B cell (primary cell): Measurements from ENCODE around the gene C1orf105. TPM values are rescaled to one million over a fixed set of nuclear protein-coding genes. Genes with fewer than 3 reads are reported as not detected.
A peak's percentile ranks its signal among the peaks of the same experiment; 100 is the strongest.

Source experiments
- ATAC-seq: fragments of 200-7000 bp; cut with Tn5 transposase; one replicate; pipeline ENCODE4 v1.10.0; 2021; ENCODE audit warnings: low read depth, mild to moderate bottlenecking, moderate number of reproducible peaks, moderate library complexity
- CTCF ChIA-PET: fragments of 350-600 bp; sonication (Branson Sonifier 250); formaldehyde crosslinking; loops from one replicate; lab custom pipeline; 2021; ENCODE audit warnings: antibody characterized with exemption, inconsistent platforms; lab: Charles Lee
- POLR2A ChIA-PET: fragments of 350-600 bp; sonication (Branson Sonifier 250); formaldehyde crosslinking; loops from one replicate; lab custom pipeline; 2021; ENCODE audit warnings: antibody characterized with exemption; lab: Charles Lee
- DNase-seq: peaks from one replicate; pipeline ENCODE4 v3.0.0; 2013
- H2AFZ ChIP-seq: 2 replicates; pipeline ENCODE4 v1.6.1; 2012; ENCODE audit warnings: mild to moderate bottlenecking, low read depth, low read length; ENCODE audit not compliant: insufficient read depth, poor library complexity, severe bottlenecking
- H3K27ac ChIP-seq, 2 donors: 1 replicate in 1 of 2; 2 replicates in 1 of 2; pipeline ENCODE4 v1.5.1; 2012 to 2013; ENCODE audit warnings: low read length in 2 of 2, mild to moderate bottlenecking in 2 of 2, moderate library complexity in 1 of 2
- H3K27me3 ChIP-seq, 4 experiments: fragments of 200-600 bp in 1 of 4; sonication (generic) in 1 of 4; replicated peaks in 1 of 4; 1 replicate in 2 of 4; 2 replicates in 2 of 4; pipeline versions ENCODE4 v1.6.1 to v1.7.0; 2013 to 2016; ENCODE audit warnings: low read length in 3 of 4, mild to moderate bottlenecking in 2 of 4, mixed read lengths in 1 of 4, moderate library complexity in 1 of 4; ENCODE audit not compliant: insufficient read depth in 4 of 4, control insufficient read depth in 3 of 4; ENCODE audit errors: control extremely low read depth in 1 of 4
- H3K36me3 ChIP-seq, 2 experiments: replicated peaks in 1 of 2; 1 replicate in 1 of 2; 2 replicates in 1 of 2; pipeline versions ENCODE4 v1.6.1 to v1.7.1; 2013; ENCODE audit warnings: low read length in 1 of 2; ENCODE audit not compliant: insufficient read depth in 2 of 2, control insufficient read depth in 1 of 2; ENCODE audit errors: control extremely low read depth in 1 of 2, extremely low read depth in 1 of 2
- H3K4me1 ChIP-seq, 2 donors: fragments of 200-600 bp in 1 of 2; sonication (generic) in 1 of 2; 1 replicate in 1 of 2; 2 replicates in 1 of 2; pipeline versions ENCODE4 v1.5.1 to v1.6.1; 2013 to 2017; ENCODE audit warnings: low read length in 2 of 2; ENCODE audit not compliant: control insufficient read depth in 2 of 2, insufficient read depth in 2 of 2
- H3K4me2 ChIP-seq: replicated peaks from 2 replicates; pipeline ENCODE3; 2012; ENCODE audit warnings: mild to moderate bottlenecking, low read depth, low read length; ENCODE audit not compliant: poor library complexity, severe bottlenecking
- H3K4me3 ChIP-seq, 5 experiments: fragments of 200-600 bp in 1 of 5; sonication (generic) in 1 of 5; 1 replicate in 3 of 5; 2 replicates in 2 of 5; pipeline versions ENCODE4 v1.5.1 to v1.7.0; 2011 to 2016; ENCODE audit warnings: low read length in 4 of 5, mild to moderate bottlenecking in 4 of 5, low read depth in 2 of 5, control low read depth in 1 of 5, moderate library complexity in 1 of 5; ENCODE audit not compliant: insufficient read depth in 1 of 5; ENCODE audit errors: control extremely low read depth in 1 of 5, extremely low read depth in 1 of 5
- H3K79me2 ChIP-seq: fragments of 200-600 bp; sonication (generic); one replicate; pipeline ENCODE4 v1.6.0; 2016; ENCODE audit warnings: low read length; ENCODE audit not compliant: control insufficient read depth, insufficient read depth
- H3K9ac ChIP-seq: fragments of 200-600 bp; sonication (generic); 2 replicates; pipeline ENCODE4 v1.6.1; 2017; ENCODE audit warnings: mild to moderate bottlenecking, low read length, moderate library complexity
- H3K9me3 ChIP-seq, 3 donors: one replicate each; pipeline versions ENCODE4 v1.6.1 to v1.7.1; 2013; ENCODE audit warnings: low read length in 2 of 3; ENCODE audit not compliant: control insufficient read depth in 2 of 3, insufficient read depth in 1 of 3; ENCODE audit errors: control extremely low read depth in 1 of 3
- H4K20me1 ChIP-seq: 2 replicates; pipeline ENCODE4 v1.6.0; 2012; ENCODE audit warnings: mild to moderate bottlenecking, low read length; ENCODE audit not compliant: insufficient read depth, control insufficient read depth, poor library complexity, severe bottlenecking
- H3K27ac Mint-ChIP-seq: one replicate; pipeline ENCODE4 v1.8.0; 2021; ENCODE audit warnings: mixed read lengths
- H3K27me3 Mint-ChIP-seq: one replicate; pipeline ENCODE4 v1.8.0; 2021; ENCODE audit warnings: mixed read lengths
- H3K4me1 Mint-ChIP-seq: one replicate; pipeline ENCODE4 v1.8.0; 2021; ENCODE audit warnings: mixed read lengths
- H3K4me3 Mint-ChIP-seq: one replicate; pipeline ENCODE4 v1.8.0; 2021; ENCODE audit warnings: mixed read lengths
- H3K9me3 Mint-ChIP-seq: one replicate; pipeline ENCODE4 v1.8.0; 2022; ENCODE audit warnings: mixed read lengths; ENCODE audit not compliant: insufficient read depth
- EZH2 ChIP-seq: IDR thresholded peaks from 2 replicates; pipeline ENCODE4 v1.6.1; 2012; ENCODE audit warnings: borderline replicate concordance, low read depth, mild to moderate bottlenecking, moderate library complexity, low read length; ENCODE audit not compliant: insufficient read depth, poor library complexity, severe bottlenecking
- WGBS: methylation state at CpG from one replicate; pipeline ENCODE4 v1.1.5; 2013; ENCODE audit warnings: missing lambda C conversion rate; ENCODE audit not compliant: insufficient coverage; 5-methylcytosine and 5-hydroxymethylcytosine counted together
- intact Hi-C: fragments of 100-400 bp; cut with micrococcal nuclease; formaldehyde crosslinking; loops from one replicate; pipeline ENCODE4 v1.10.0; 2022
- polyA plus RNA-seq: library from polyadenylated mRNA; depleted of rRNA; stranded (reverse); fragments of >200 nt; gene quantifications from 2 replicates; pipeline ENCODE4 v1.2.3, GENCODE V29; 2012
- total RNA-seq, 2 donors: library from RNA; stranded (reverse); fragments of 120-200 nt in 1 of 2; gene quantifications; 1 replicate in 1 of 2; 2 replicates in 1 of 2; pipeline versions ENCODE4 v1.2.3 to v1.2.4, GENCODE V29; 2013 to 2022
- TF ChIP-seq, protein P1 (sequence below): fragments of 200-600 bp; IDR thresholded peaks from one replicate; pipeline ENCODE4 v1.8.0; 2022; ENCODE audit warnings: antibody characterized with exemption, mild to moderate bottlenecking

C1orf105 gene
- total and polyA plus RNA-seq, 2 donors (not counting 1 experiment from before 2014, with no cell fraction given) = not detected

DNA sequence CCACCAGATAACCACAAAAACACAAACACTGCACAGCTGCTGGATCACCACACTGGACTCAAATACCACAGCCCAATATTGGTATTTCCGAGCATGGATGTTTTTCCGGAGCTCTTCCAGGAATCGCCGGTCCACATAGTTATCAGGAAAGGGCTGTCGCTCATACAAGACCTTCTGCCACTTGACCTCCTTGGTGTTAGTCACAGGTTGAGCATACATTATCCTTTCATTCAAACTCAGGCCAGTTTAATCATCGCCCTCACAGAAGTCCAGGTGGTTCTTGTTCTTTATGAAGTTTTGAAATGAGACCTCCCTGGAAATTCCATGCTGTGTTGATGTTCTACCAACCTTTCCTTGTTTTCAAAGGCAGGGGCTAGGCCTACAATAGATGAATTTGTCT is 21.9 kb downstream of the C1orf105 start:
- ChIA-PET POLR2A (no interaction called here), CTCF (interaction anchor here (0.7 to 3.3 kb wide), 7 partner anchors 13 to 601 kb away, joined by 3 to 39 read pairs (median 3); partner anchors contain the start of gene DNM3)
- no peak overlapping the region for H3K9ac ChIP-seq
- H4K20me1 ChIP-seq = peaks cover 4% of the 10 kb centered on the region
- DNase-seq (no peak), ATAC-seq (no peak)
- Mint-ChIP-seq H3K27ac (no peak overlapping the region), H3K9me3 (no peaks in the 10 kb centered on the region), H3K27me3 (no peaks in the 10 kb centered on the region), H3K4me1 (peaks cover 37% of the 10 kb centered on the region), H3K4me3 (peak overlapping the region; percentile 96)
- no peak overlapping the region for H2AFZ ChIP-seq
- TF ChIP-seq EZH2 = no peak
- TF ChIP-seq, protein P1, sequence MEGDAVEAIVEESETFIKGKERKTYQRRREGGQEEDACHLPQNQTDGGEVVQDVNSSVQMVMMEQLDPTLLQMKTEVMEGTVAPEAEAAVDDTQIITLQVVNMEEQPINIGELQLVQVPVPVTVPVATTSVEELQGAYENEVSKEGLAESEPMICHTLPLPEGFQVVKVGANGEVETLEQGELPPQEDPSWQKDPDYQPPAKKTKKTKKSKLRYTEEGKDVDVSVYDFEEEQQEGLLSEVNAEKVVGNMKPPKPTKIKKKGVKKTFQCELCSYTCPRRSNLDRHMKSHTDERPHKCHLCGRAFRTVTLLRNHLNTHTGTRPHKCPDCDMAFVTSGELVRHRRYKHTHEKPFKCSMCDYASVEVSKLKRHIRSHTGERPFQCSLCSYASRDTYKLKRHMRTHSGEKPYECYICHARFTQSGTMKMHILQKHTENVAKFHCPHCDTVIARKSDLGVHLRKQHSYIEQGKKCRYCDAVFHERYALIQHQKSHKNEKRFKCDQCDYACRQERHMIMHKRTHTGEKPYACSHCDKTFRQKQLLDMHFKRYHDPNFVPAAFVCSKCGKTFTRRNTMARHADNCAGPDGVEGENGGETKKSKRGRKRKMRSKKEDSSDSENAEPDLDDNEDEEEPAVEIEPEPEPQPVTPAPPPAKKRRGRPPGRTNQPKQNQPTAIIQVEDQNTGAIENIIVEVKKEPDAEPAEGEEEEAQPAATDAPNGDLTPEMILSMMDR = no peak
- peak overlapping the region; percentile 81 for H3K4me2 ChIP-seq
- peak overlapping the region in 1 of 2 donors; percentile 86 for H3K27ac ChIP-seq
- intact Hi-C loops = loop anchor here (5.0 kb wide), 3 partner anchors 255 to 700 kb away; partner anchors contain the start of genes METTL13 and VAMP4
- no peaks in the 10 kb centered on the region for H3K27me3 ChIP-seq
- no peaks in the 10 kb centered on the region for H3K9me3 ChIP-seq
- 98% methylated on average over 6 of the region's 6 CpGs for WGBS
- H3K79me2 ChIP-seq = peaks cover 21% of the 10 kb centered on the region
- peaks cover 1 to 3% of the 10 kb centered on the region in 2 experiments for H3K36me3 ChIP-seq
- H3K4me3 ChIP-seq = no peak overlapping the region
- peaks cover 11 to 16% of the 10 kb centered on the region in 2 donors for H3K4me1 ChIP-seq

DNA sequence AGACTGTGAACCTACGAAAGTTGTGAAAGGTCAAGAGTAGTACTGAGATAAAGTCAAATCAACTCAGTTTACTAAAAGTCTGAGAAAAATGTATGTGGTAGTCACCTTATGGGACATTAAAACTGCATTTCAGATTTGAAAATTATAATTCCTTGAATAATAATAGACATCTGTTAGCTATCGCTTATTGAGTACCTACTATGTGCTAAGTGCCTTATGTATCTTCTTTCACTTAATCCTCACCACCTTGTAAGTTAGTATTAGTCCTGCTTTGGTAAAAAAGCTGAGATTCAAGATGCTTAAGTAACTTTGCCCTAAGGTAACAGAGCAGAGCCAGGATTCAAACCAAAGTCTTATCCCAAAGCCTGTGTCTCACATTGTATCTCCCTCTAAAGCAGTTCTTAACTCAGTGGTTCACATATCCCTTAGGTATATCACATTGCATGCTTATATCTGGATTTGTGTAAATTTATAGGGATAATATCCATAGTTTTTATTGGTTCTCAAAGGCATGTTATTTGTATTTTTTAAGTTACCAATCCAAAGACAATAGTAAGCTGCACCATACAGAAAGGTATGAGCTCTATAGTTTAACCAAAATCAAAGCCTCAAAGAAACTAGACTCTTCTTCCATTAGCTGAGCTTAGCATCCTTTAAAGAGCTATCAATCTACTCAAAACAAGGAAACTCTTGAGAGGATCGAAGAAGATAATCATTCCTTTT is 22.5 kb downstream of the C1orf105 start:
- Mint-ChIP-seq H3K27me3 (no peaks in the 10 kb centered on the region), H3K4me3 (peak overlapping the region; percentile 96), H3K27ac (peak overlapping the region; percentile 90), H3K9me3 (no peaks in the 10 kb centered on the region), H3K4me1 (peaks cover 37% of the 10 kb centered on the region)
- no CpG with 5 or more reads among the region's 3 CpGs for WGBS
- Histone ChIP-seq H4K20me1 (peaks cover 4% of the 10 kb centered on the region), H2AFZ (peak overlapping the region; percentile 87), H3K4me1 (peaks cover 11 to 16% of the 10 kb centered on the region in 2 donors), H3K79me2 (peaks cover 17% of the 10 kb centered on the region), H3K36me3 (peaks cover 1 to 3% of the 10 kb centered on the region in 2 experiments), H3K27ac (peak overlapping the region in 1 of 2 donors; percentile 86), H3K4me2 (peak overlapping the region; percentile 81), H3K9me3 (no peaks in the 10 kb centered on the region), H3K9ac (peak overlapping the region; percentile 93), H3K4me3 (peak overlapping the region; percentile 68 to 95 (median 93)), H3K27me3 (no peaks in the 10 kb centered on the region)
- CTCF ChIA-PET = interaction anchor here (0.7 to 3.3 kb wide), 15 partner anchors 11 to 601 kb away, joined by 3 to 39 read pairs (median 4); partner anchors contain the start of gene DNM3
- intact Hi-C loops = loop anchor here (5.0 kb wide), 3 partner anchors 256 to 701 kb away; partner anchors contain the start of genes METTL13 and VAMP4
- TF ChIP-seq EZH2 = no peak
- TF ChIP-seq, protein P1 = no peak
- POLR2A ChIA-PET = interaction anchor here (0.5 kb wide), 1 partner anchor 97 kb away, joined by 4 read pairs; no protein-coding TSS in a partner anchor
- no peak for ATAC-seq
- DNase-seq = no peak
